Raji (cell line): Measurements from ENCODE around the gene JAM2.

Experiments
- POLR2A ChIP-seq: IDR thresholded peaks from 2 replicates; pipeline ENCODE4 v1.6.1; 2011; ENCODE audit warnings: low read depth, low read length, control low read depth; ENCODE audit not compliant: insufficient read depth

Gene JAM2

DNA sequence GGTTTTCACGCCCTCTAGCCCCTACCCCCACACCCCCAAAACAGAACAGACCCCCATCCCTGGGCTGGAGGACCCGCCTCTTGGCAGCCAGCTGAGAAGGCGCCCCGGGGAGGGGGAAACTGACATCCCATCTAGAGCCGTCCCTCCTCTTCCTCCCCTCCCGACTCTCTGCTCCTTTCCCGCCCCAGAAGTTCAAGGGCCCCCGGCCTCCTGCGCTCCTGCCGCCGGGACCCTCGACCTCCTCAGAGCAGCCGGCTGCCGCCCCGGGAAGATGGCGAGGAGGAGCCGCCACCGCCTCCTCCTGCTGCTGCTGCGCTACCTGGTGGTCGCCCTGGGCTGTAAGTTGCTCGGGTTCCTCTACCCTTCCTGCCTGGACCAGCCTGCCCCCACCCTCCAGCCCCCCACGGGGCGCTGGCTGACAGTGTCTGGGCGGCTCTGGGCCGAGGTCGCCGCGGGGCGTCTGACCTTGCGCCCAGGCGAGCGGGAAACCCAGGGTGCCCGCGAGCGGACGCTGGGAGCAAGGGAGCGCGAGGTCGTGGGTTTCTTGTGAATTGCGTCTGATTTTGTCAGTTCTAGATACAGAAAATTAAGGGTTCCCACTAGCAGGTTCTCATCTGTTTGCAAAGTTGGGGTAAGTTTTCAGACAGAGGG, 618 bp downstream of the JAM2 start:
- TF ChIP-seq POLR2A = no peak

DNA sequence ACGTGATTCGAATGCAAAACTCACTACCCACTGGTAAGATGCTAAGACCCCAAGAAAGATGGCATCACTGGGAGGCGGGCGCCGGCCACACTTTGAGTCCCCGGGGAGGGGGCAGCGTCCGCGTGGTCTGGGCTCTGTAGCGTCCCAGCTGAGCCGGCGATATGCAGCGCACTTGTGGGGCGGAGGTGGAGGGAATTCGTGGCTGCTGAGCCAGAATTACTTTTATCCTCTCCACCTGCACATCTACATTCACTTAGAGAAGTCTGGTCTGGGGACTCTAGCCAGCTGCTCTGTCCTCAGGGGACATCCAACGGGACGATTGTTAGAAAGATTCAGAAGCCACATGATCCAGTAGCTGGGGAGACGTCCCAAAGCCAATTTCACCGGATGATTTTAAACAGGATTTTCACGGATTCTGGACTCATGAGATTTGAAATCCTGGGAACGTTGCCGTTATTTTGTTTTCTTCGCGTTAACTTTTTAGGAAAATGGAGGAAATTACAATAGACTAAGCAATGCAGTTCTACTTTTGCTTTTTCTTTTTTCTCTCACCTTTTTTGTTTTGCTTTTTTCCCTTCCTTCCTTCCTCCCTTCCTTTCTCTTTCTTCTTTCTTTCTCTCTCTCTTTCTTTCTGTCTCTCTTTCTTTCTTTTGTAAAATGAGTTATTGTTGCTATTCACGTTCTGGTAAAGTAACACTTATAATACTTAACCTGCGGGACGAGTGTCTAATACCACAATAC, 1.3 kb downstream of the JAM2 start:
- no peak for TF ChIP-seq POLR2A

DNA sequence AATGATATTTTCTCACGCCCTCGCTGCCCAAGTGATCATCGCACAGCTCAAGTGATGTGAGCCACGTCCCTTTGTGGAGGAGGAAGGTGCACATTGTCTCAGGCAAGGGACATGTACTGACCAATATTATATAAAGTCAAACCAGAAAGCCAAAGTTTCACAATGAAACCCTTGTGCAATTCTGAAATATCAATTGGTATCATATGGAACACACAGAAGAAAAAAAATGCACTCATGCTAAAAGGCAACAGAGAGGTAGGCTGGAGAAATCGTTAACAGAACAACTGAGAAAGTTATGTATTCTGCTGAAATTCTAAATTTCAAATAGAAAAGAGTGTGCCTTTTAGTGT, 1.9 kb downstream of the JAM2 start:
- no peak for TF ChIP-seq POLR2A

DNA sequence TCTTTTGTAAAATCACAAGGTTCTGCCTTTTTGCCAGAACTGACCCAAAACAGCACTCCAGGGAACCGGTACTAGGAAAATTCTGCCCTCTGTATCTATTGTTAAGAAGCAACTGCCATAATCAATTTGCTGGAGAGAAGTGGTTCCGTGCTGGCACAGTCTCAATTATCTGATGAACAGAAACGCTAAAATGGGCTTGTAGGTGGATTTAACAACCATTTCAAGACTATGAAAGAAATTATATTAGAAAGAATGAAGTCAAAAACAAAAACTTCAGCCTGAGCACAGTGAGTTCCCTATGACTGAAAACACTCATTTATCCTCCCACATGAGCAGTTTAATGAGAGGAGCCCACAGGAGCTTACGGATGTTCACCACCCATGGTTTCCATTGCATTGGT, 4.4 kb downstream of the JAM2 start:
- no peak for TF ChIP-seq POLR2A

DNA sequence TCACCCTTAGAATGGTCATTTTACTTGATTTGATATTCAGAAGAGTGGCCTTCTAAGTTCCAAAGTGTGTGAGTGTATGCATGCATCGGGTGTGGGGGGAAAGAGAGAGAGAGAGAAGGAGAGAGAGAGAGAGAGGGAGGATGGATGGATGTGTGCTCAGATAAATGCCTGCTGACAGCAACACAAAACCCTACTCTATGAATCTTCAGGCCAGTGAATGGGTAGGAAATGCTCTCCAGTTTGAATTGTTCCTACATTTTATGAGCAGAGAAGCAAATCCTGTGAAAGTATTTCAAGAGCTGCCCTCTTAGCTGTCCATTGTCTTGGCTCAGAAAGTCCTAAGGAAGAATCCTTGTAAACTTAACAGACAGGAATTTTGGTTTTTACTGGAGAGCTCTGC, 7.4 kb downstream of the JAM2 start:
- no peak for TF ChIP-seq POLR2A

DNA sequence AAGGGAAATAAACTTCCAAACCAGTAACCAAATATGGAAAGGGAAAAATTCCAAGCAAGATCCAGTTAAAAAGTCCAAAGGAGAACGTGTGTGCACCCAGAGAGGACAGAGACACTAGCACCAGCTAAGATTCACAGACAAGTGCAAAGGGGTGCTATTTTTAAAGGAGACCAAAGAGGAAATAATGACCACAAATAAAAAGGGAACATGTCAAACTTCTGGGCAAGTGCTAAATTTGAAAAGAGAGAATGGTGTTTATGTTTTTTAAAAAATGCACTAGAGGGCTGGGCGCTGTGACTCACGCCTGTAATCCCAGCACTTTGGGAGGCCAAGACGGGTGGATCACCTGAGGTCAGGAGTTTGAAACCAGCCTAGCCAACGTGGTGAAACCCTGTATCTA, 8.6 kb downstream of the JAM2 start:
- TF ChIP-seq POLR2A = no peak

DNA sequence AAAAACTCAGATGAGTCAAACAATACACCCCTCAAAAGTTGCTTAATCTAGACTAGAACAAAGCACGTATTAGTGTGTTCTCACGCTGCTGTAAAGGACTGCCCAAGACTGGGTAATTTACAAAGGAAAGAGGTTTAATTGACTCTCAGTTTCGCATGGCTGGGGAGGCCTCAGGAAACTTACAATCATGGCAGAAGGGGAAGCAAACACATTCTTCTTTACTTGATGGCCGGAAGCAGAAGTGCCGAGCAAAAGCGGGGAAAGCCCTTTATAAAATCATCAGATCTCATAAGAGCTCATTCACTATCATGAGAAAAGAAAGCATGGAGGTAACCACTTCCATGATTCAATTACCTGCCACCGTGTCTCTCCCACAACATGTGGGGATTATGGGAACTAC, 10.1 kb downstream of the JAM2 start:
- TF ChIP-seq POLR2A = no peak

DNA sequence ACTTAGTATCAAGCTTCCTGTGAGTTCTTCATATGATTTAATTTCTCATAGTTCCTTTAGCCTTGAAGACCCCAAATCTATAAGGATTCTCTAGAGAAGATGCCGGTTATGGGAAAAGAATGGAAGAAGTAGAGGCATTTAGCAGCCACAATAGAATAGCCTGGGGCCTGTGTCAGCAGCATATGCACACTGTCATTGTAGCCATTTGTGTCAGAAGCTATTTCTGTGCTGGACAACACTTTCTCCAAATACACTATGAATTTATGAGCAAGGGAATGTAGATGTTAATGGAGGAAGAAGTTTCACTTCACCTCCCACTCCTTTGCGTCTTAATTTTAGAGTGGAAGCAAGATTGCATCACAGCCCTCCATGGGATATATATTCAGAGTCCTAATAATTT, 17.4 kb downstream of the JAM2 start:
- TF ChIP-seq POLR2A = no peak

DNA sequence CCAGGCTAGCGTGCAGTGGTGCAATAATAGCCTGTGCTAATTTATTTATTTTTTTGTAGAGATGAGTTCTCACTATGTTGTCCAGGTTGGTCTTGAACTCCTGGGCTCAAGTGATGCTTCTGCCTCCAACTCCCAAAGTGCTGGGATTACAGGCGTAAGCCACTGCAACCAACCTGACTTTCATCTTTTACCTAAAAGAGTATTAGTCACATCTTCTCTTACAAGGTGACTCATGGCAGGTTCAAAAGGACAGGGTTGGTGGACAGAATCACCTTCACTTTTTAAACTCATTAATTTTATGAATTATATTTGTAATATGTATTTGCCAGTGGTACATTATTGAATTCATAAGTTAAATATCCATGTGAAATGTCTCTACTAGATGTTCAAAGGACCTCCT, 18.1 kb downstream of the JAM2 start:
- no peak for TF ChIP-seq POLR2A

DNA sequence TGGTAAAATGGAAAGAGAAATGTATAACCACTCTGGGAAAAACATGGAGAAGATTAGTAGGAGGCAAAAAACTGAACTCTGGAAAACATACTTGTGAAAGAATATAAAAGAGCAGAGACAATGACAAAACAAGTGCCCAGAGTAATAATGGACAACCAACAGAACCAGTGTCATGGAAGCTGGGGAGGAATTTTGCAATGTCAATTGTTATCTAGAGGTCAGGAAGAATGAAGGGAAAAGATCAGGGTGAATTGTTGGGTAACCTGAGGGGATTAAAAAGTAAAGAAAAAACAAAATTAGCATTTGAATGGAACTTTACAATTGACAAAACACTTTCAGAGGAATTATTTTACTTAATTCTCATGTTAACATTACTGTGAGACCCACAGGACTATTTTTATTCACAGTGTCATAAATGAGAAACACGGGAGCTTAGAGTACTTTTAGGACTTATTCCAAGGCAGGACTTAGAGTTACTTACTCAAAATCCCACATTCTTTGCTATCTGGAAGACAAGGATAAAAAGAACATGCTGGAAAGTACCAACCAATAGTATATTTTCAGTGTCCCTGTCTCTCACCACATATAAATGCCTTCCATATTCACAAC, 19.5 kb downstream of the JAM2 start:
- no peak for TF ChIP-seq POLR2A

DNA sequence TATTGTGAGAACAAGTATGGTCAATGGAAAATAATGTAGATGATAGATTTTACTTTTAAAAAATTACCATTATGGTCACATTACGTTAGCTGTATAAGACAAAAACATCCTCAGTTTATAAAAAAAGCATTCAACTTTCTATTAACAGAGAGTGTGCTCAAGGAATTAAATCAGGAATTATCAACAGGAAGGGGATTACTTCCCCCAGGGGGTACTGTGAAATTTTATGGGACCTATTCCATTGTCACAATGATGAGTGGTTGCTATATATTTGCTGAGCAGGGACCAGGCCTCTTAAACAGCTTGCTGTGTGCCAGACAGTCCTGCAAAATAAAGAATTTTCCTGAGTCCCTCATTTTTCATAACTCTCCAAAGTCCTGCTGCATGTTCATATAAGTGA, 21.2 kb downstream of the JAM2 start:
- no peak for TF ChIP-seq POLR2A

DNA sequence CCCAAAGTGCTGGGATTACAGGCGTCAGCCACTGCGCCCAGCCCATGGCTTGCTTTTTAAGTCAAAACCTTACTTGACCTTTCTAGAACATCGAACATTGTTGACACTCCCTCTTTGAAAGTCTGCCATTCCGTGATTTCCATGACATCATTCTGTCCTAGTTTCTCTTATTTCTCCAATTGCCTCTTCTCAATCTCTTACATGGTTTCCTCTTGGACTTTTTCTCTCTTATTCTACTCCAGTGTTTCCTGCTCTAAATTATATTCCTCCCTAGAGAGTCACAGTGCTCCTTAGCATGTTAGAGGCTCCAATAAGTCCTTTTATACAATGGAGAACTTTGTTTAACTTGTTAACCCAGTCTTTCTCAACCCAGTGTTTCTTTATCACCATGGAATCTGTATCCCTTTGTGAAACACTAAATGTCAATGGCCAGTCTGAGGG, 25.5 kb downstream of the JAM2 start:
- no peak for TF ChIP-seq POLR2A

DNA sequence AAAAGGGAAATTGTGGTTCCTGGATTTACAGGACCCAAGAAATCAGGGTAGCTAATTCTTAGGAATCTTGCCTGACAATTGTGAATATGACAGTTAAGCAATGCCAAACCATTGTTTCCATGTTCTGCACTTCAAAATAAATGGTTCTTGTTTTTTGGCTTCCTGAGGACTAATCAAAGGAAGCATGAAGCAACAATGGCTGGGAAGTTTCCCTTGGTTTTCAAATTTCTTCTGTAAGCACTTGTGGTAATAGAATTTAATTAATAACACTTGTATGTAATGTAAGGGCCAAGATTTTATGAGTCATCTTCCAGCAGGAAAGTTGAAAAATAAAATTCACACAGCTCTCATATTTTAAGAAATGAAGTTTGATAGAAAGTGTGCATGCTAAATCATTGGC, 31.7 kb downstream of the JAM2 start:
- no peak for TF ChIP-seq POLR2A

DNA sequence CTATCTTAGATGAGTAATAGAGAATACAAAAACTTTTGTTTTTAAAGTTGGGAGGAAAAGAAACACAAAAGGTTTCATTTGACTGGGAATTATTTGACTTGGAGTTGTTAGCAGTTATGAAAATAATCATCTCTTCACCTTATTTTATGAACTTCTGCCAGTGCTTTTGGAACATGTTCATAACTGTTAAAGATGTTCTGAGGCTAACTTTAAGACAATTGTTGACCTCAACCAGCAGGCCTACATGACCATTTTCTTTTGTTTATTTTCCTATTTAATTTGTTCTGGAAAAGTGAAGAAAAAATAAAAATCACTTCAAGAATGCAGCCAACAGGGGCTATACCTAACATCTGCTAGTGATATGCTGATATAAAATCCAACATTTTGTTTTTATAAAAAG, 37.4 kb downstream of the JAM2 start:
- TF ChIP-seq POLR2A = no peak

DNA sequence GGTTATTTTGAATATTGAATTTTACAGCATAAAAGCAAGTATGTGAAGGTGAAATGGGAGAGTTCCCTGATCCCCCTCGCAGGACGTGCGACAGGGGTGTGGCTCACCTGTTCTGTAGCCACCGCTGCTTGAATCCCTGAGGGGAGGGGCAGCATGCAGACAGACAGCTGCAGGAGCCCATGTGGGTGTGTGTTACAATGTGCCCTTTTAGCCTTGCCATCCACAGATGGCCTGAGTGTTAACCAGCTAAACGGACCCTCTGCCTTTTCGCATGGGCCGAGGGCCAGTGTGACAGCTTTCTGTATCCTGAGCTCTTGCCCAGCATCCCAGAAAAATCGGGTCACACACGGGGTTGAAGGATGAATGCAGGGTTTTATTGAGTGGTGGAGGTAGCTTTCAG, 43.3 kb downstream of the JAM2 start:
- TF ChIP-seq POLR2A = no peak

DNA sequence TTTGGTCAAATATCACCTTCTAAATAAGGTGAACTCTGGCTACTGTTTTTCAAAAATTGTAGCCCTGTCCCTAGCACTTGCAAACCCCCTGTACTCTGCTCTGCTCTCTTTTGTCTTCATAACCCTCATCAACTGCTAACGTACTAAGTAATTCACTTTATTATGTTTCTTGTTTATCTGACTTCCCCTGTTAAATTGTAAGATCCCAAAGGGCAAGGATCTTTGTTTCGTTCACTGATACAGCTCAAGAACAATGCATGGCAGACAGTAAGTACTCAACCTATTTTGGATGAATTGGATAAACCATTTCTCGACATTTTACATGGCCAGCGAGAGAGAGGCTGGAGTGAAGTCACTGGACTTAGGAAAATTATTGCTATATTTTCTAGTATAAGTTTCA, 48.7 kb downstream of the JAM2 start:
- no peak for TF ChIP-seq POLR2A
